Tibial nerve (tissue), 4 donors: Measurements from ENCODE around the gene RBM20. TPM values are rescaled to one million over a fixed set of nuclear protein-coding genes. Genes with fewer than 3 reads are reported as not detected.
"Not testable (repeated sequence)": the region's sequence is repeated elsewhere in the genome, so short reads cannot be mapped to it uniquely, and the experiment has no call there.

Experiments used
- DNase-seq, 2 donors: peaks; one replicate each; pipeline ENCODE4 v3.0.0-alpha.2; 2019; ENCODE audit warnings: low spot score in 2 of 2
- H3K27ac ChIP-seq, 4 donors: fragments of 200-600 bp; sonication (generic) in 3 of 4; one replicate each; pipeline ENCODE4 v1.5.1; 2017 to 2019; ENCODE audit warnings: mild to moderate bottlenecking in 1 of 4
- H3K27me3 ChIP-seq, 2 donors: fragments of 200-600 bp; sonication (generic) in 1 of 2; one replicate each; pipeline versions ENCODE4 v1.5.1 to v1.6.0; 2017 to 2019
- H3K36me3 ChIP-seq, 3 donors: fragments of 200-600 bp; sonication (generic); one replicate each; pipeline ENCODE4 v1.5.1; 2018 to 2019
- H3K4me1 ChIP-seq, 4 donors: fragments of 200-600 bp; sonication (generic) in 3 of 4; one replicate each; pipeline ENCODE4 v1.5.1; 2017 to 2019
- H3K4me3 ChIP-seq, 4 donors: fragments of 200-600 bp; sonication (generic) in 3 of 4; one replicate each; pipeline ENCODE4 v1.5.1; 2017 to 2019; ENCODE audit warnings: mild to moderate bottlenecking in 1 of 4, moderate library complexity in 1 of 4
- H3K9me3 ChIP-seq, 4 donors: fragments of 200-600 bp; sonication (generic) in 3 of 4; one replicate each; pipeline ENCODE4 v1.5.1; 2017 to 2019
- CTCF ChIP-seq, 5 experiments: fragments of 200-600 bp in 3 of 5; fragments of 450-650 bp in 2 of 5; sonication (generic) in 3 of 5; IDR thresholded peaks; one replicate each; pipeline ENCODE4 v1.5.1; 2016 to 2019; ENCODE audit warnings: antibody characterized with exemption in 5 of 5, mild to moderate bottlenecking in 3 of 5, moderate library complexity in 2 of 5
- EP300 ChIP-seq, 2 donors: sonication (generic); formaldehyde crosslinking; IDR thresholded peaks; one replicate each; pipeline ENCODE4 v1.6.1; 2017; ENCODE audit warnings: antibody characterized with exemption in 2 of 2, mild to moderate bottlenecking in 1 of 2
- POLR2A ChIP-seq, 2 donors: fragments of 450-650 bp; IDR thresholded peaks; one replicate each; pipeline ENCODE4 v1.6.1; 2017; ENCODE audit warnings: antibody characterized with exemption in 2 of 2, mild to moderate bottlenecking in 2 of 2, moderate library complexity in 2 of 2
- WGBS, 2 donors: methylation state at CpG; one replicate each; pipeline ENCODE4 v1.1.5; 2018; 5-methylcytosine and 5-hydroxymethylcytosine counted together
- total RNA-seq, 4 donors: library from RNA; depleted of rRNA; stranded (reverse); fragments of >200 nt; gene quantifications; one replicate each; pipeline ENCODE4 v1.1.0, GENCODE V29; 2016

The RBM20 gene
- total RNA-seq, 4 donors from 2014 or later, result 1.3 to 8.7 (median 2.7) TPM

DNA sequence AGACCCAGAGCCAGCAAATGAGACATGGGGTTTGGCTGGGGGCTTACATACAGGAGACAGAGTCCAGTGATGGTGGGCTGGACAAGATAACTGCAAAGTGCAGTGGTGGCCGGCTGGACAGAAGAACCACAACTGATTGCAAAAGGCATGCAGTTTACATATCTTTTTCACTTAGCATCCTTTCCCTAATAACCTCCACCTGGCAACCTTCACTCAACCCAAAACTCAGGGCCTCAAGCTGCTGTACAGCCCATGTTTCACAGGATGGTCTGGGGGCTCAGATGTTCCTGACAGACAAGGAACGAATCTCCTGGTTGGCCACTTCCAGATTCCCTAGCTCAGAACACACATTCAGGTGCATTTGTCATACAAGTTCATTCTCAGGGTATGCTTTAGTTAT is 219.8 kb downstream of the RBM20 start:
- peaks cover 0 to 74% (median 47%) of the 10 kb centered on the region in 4 donors for H3K4me1 ChIP-seq
- H3K27me3 ChIP-seq, result no peaks in the 10 kb centered on the region
- H3K27ac ChIP-seq, result peak overlapping the region in 3 of 4 donors; percentile 84 to 87 (median 85)
- no peaks in the 10 kb centered on the region for H3K9me3 ChIP-seq
- 100% methylated on average over 2 of the region's 2 CpGs for WGBS, 2 donors
- DNase-seq, result no peak
- no peaks in the 10 kb centered on the region for H3K36me3 ChIP-seq
- no peak overlapping the region for H3K4me3 ChIP-seq
- TF ChIP-seq EP300 (IDR thresholded peaks at IDR 0.05), result no peak
- no peak for TF ChIP-seq POLR2A (IDR thresholded peaks at IDR 0.05)
- TF ChIP-seq CTCF (IDR thresholded peaks at IDR 0.05), result no peak

DNA sequence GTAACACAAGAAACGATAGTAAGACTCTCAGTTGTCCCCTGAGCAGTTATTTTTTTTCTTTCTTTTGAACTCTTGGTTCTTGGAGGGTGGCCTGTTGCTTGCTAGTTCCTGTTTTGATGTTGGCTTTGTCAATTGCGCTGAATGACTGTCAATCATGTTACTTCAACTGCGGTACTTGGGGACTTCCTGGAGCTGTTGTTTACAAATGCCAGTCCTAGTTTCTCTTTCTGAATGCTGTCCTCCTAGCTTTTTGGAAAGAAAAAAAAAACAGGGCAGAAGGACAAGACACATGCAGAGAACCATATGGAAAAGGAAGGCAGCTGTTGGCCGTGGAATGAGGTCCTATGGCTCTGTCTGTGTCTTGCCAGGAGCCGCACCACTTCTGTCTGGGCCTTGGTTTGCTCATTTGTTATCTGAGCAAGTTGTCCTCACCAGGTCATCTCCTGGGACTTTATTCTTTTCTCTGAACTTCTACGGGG is 220.6 kb downstream of the RBM20 start:
- H3K9me3 ChIP-seq, result no peaks in the 10 kb centered on the region
- peak overlapping the region in 3 of 4 donors; percentile 84 to 87 (median 85) for H3K27ac ChIP-seq
- 57 to 63% methylated on average over 6 of the region's 6 CpGs for WGBS, 2 donors
- TF ChIP-seq POLR2A (IDR thresholded peaks at IDR 0.05) (no peak), EP300 (IDR thresholded peaks at IDR 0.05) (peak in 1 of 2 donors; percentile 55), CTCF (IDR thresholded peaks at IDR 0.05) (no peak)
- H3K4me1 ChIP-seq, result peaks cover 0 to 69% (median 41%) of the 10 kb centered on the region in 4 donors
- peak overlapping the region in 1 of 4 donors; percentile 17 for H3K4me3 ChIP-seq
- no peaks in the 10 kb centered on the region for H3K36me3 ChIP-seq
- DNase-seq, result no peak
- no peaks in the 10 kb centered on the region for H3K27me3 ChIP-seq

- no peak for DNase-seq
- Histone ChIP-seq H3K9me3 (no peaks in the 10 kb centered on the region), H3K27me3 (no peaks in the 10 kb centered on the region), H3K36me3 (no peaks in the 10 kb centered on the region), H3K4me1 (peaks cover 0 to 67% (median 41%) of the 10 kb centered on the region in 4 donors), H3K27ac (peak overlapping the region in 3 of 4 donors; percentile 84 to 87 (median 85)), H3K4me3 (no peak overlapping the region)
- TF ChIP-seq EP300 (IDR thresholded peaks at IDR 0.05), result peak in 1 of 2 donors; percentile 6
- TF ChIP-seq CTCF (IDR thresholded peaks at IDR 0.05), result no peak
- WGBS, 2 donors, result 33 to 36% methylated on average over 6 of the region's 6 CpGs
Observed at GRCh38 chr10:110865186-110865808, 221.2 kb downstream of the RBM20 start.

DNA sequence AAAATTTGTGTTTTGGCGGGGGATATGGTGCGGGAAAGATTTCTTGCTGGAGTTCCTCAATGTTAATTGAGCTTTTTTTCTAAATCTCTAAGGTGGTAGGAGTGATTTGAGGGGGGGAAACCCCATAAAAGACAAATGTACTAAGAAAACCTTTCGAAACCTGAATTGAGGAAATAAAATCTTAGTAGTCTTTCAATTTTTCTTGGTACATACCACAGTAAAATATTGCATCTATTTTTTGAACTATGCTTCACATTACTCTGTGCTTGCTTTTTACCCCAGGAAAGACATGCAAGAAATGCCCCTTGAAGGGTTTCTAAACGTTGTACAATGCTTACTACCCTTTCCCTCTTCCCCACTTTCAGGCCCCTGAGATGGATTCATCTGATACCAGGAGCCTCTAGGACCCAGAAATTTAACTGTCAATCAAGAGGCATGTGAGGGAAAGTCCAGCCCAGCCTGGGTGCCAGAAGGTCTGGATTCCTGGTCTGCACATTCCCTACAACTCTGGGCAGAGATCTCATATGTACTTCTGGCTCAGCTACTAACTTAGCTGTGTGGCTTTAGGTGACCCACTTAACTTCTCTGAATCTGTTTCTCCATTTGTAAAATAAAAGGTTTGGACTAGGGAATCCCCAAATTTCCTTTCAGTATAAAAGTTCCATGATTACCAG is 221.8 kb downstream of the RBM20 start:
- H3K9me3 ChIP-seq, result no peaks in the 10 kb centered on the region

DNA sequence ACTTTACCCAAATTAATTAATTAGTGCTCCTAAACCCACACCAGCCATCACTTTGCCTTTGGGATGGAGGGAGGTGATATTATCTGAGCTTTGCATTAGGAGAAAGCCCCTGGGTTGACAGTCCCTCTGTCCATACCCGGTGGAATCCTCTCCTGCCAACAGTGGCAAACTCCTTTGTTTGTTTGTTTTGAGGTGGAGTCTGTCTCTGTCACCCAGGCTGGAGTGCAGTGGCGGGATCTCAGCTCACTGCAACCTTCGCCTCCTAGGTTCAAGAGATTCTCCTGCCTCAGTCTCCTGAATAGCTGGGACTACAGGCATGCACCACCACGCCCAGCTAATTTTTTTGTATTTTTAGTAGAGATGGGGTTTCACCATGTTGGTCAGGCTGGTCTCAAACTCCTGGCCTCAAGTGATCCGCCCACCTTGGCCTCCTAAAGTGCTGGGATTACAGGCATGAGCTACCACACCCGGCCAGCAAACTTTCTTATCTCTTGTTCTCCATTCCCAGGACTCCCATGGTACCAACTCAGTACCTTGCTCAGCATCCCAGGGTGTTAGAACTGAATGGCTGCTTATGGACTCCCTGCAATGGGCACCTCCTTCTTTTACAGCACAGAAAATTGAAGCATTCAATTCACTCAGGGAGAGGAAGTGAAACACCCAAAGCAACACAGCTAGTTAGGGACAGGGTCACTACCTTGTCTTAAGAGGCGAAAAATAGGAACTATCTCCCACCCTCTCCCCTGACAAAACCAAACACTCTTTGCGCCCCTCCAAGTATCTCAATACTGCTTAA is 223.1 kb downstream of the RBM20 start:
- H3K4me3 ChIP-seq, H3K27me3 ChIP-seq, DNase-seq, H3K36me3 ChIP-seq, H3K9me3 ChIP-seq: not testable (repeated sequence)
- Histone ChIP-seq H3K4me1 (peaks cover 0 to 66% (median 37%) of the 10 kb centered on the region in 4 donors), H3K27ac (peak overlapping the region in 3 of 4 donors; percentile 71 to 87 (median 84))
- 81 to 83% methylated on average over 8 of the region's 8 CpGs for WGBS, 2 donors

More for the DNA sequence above, 221.8 kb downstream of the RBM20 start:
- WGBS, 2 donors, result 57 to 65% methylated on average over 4 of the region's 4 CpGs
- DNase-seq, result no peak
- Histone ChIP-seq H3K4me3 (no peak overlapping the region), H3K4me1 (peaks cover 0 to 67% (median 41%) of the 10 kb centered on the region in 4 donors), H3K27ac (peak overlapping the region in 3 of 4 donors; percentile 84 to 87 (median 85)), H3K36me3 (no peaks in the 10 kb centered on the region), H3K27me3 (no peaks in the 10 kb centered on the region)
- TF ChIP-seq EP300 (IDR thresholded peaks at IDR 0.05), result no peak
- no peak for TF ChIP-seq POLR2A (IDR thresholded peaks at IDR 0.05)
- no peak for TF ChIP-seq CTCF (IDR thresholded peaks at IDR 0.05)
